Gastrocnemius medialis (tissue), 4 donors: Measurements from ENCODE around the gene MLLT11.

Experiments used
- CTCF ChIP-seq, 5 experiments: fragments of 450-650 bp in 3 of 5; fragments of 200-600 bp in 2 of 5; sonication (generic) in 2 of 5; IDR thresholded peaks in 4 of 5; conservative IDR thresholded peaks in 1 of 5; 1 replicate in 4 of 5; 2 replicates in 1 of 5; pipeline ENCODE4 v1.5.1; 2016 to 2019; ENCODE audit warnings: antibody characterized with exemption in 5 of 5, mild to moderate bottlenecking in 3 of 5, moderate library complexity in 3 of 5
- POLR2A ChIP-seq, 2 donors: fragments of 450-650 bp; IDR thresholded peaks; one replicate each; pipeline ENCODE4 v1.6.1; 2017; ENCODE audit warnings: antibody characterized with exemption in 2 of 2, mild to moderate bottlenecking in 2 of 2, moderate library complexity in 2 of 2

- TF ChIP-seq CTCF (IDR thresholded peaks at IDR 0.05 in 4 of 5, conservative IDR thresholded peaks at IDR 0.05 in 1 of 5) (no peak), POLR2A (IDR thresholded peaks at IDR 0.05) (no peak)
Observed at GRCh38 chr1:151054971-151055547, 5.1 kb upstream of the MLLT11 start.
